GM12872 (cell line): ENCODE results near the gene IDH2.

Experiments used
- CTCF ChIP-seq: IDR thresholded peaks from 3 replicates; pipeline ENCODE4 v1.5.1; 2011; ENCODE audit warnings: low read depth, mild to moderate bottlenecking, low read length, moderate library complexity; ENCODE audit not compliant: insufficient read depth

The IDH2 gene

GRCh38 chr15:90054618-90055097 lies 47.6 kb downstream of the IDH2 start:
- no peak for TF ChIP-seq CTCF

- TF ChIP-seq CTCF: no peak
Observed at GRCh38 chr15:90053685-90054466, 48.4 kb downstream of the IDH2 start.

GRCh38 chr15:90051874-90052273 lies 50.4 kb downstream of the IDH2 start:
- no peak for TF ChIP-seq CTCF

GRCh38 chr15:90049666-90050604 lies 52.3 kb downstream of the IDH2 start:
- TF ChIP-seq CTCF: no peak

- no peak for TF ChIP-seq CTCF
Observed at GRCh38 chr15:90049030-90049429, 53.2 kb downstream of the IDH2 start.

GRCh38 chr15:90047956-90048575 lies 54.2 kb downstream of the IDH2 start:
- TF ChIP-seq CTCF: no peak

GRCh38 chr15:90046911-90047392 lies 55.3 kb downstream of the IDH2 start:
- no peak for TF ChIP-seq CTCF
